Adrenal gland (tissue), 5 donors: ENCODE data around the gene KLHDC10.
"Not testable (repeated sequence)": the region's sequence is repeated elsewhere in the genome, so short reads cannot be mapped to it uniquely, and the experiment has no call there.

Source experiments
- POLR2A ChIP-seq, 2 donors: fragments of 450-650 bp; IDR thresholded peaks; one replicate each; pipeline ENCODE4 v1.6.1; 2017; ENCODE audit warnings: antibody characterized with exemption in 2 of 2, mild to moderate bottlenecking in 2 of 2, moderate library complexity in 1 of 2
- TF ChIP-seq, protein P1 (sequence below), 6 experiments: fragments of 450-650 bp in 4 of 6; fragments of 200-600 bp in 2 of 6; sonication (generic) in 1 of 6; IDR thresholded peaks; 1 replicate in 5 of 6; 2 replicates in 1 of 6; pipeline versions ENCODE4 v1.5.1 to v1.8.0; 2016 to 2021; ENCODE audit warnings: antibody characterized with exemption in 6 of 6, mild to moderate bottlenecking in 2 of 6, moderate library complexity in 1 of 6
- donor health status: DM: no; HTN: no; CAD: no.

DNA sequence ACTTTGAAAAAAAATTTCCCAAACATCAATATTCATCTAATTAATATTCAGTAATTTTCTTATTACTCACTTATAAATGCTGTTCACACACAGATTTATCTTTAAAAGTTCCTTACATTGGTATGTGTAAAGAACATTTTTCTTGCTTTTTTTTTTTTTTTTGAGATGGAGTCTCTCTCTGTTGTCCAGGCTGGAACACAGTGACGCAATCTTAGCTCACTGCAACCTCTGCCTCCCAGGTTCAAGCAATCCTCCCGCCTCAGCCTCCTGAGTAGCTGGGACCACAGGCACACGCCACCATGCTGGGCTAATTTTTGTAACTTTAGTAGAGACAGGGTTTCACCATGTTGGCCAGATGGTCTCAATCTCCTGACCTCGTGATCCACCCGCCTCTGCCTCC is 114.0 kb downstream of the KLHDC10 start:
- TF ChIP-seq, protein P1, sequence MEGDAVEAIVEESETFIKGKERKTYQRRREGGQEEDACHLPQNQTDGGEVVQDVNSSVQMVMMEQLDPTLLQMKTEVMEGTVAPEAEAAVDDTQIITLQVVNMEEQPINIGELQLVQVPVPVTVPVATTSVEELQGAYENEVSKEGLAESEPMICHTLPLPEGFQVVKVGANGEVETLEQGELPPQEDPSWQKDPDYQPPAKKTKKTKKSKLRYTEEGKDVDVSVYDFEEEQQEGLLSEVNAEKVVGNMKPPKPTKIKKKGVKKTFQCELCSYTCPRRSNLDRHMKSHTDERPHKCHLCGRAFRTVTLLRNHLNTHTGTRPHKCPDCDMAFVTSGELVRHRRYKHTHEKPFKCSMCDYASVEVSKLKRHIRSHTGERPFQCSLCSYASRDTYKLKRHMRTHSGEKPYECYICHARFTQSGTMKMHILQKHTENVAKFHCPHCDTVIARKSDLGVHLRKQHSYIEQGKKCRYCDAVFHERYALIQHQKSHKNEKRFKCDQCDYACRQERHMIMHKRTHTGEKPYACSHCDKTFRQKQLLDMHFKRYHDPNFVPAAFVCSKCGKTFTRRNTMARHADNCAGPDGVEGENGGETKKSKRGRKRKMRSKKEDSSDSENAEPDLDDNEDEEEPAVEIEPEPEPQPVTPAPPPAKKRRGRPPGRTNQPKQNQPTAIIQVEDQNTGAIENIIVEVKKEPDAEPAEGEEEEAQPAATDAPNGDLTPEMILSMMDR (IDR thresholded peaks at IDR 0.05), result not testable (repeated sequence)
- not testable (repeated sequence) for TF ChIP-seq POLR2A (IDR thresholded peaks at IDR 0.05)
